GF-D8 (cell line): ENCODE results near the gene KDM3B.
"Not testable (repeated sequence)": the region's sequence is repeated elsewhere in the genome, so short reads cannot be mapped to it uniquely, and the experiment has no call there.

ENCODE experiments used
- DNase-seq: peaks from one replicate; lab custom pipeline; 2025; lab: John Stamatoyannopoulos, UW

KDM3B gene

DNA sequence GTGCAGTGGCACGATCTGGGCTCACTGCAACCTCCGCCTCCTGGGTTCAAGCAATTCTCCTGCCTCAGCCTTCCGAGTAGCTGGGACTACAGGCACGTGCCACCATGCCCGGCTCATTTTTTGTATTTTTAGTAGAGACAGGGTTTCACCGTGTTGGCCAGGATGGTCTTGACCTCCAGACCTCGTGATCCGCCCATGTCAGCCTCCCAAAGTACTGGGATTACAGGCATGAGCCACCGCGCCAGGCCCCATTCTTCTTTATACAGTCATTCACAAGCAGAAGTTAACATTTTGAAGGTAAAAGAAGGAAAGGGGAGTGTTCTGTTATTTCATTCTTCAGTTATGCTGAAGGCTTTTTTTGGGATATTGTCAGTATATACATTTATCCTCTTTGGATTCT, 37.4 kb downstream of the KDM3B start:
- DNase-seq = not testable (repeated sequence)

DNA sequence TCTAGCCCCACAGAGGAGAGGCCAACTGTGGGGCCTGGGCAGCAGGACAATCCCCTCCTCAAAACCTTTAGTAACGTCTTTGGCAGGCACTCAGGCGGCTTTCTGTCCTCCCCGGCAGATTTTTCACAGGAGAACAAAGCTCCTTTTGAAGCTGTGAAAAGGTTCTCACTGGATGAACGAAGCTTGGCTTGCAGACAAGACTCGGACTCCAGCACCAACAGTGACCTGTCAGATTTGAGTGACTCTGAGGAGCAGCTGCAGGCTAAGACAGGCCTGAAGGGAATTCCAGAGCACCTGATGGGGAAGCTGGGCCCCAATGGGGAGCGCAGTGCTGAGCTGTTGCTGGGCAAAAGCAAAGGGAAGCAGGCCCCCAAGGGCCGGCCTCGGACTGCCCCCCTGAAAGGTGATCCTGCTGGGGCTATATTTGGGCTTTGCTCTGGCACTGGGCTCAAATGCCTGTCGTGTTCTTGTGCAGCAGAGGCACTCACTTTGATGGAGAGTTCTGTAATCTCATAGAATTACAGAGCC, 39.4 kb downstream of the KDM3B start:
- DNase-seq = no peak

DNA sequence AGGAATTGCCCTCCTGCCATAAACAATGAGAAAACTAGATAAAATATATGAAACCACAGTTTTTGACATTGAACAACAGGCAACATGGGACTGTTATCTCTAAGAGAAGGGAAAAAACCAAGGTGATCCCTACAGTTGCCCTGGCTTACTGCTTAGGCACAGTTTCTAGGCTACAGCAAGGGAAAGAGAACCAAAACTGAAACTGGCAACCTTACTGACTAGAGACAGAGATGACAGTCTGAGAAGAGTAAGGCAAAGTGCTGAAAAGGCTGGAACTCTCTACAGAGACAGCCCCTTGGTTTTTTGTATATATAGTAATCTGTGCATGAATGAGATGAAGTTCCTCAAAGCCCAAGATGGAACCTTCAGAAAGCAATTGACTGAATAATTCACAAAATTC, 50.2 kb downstream of the KDM3B start:
- no peak for DNase-seq

DNA sequence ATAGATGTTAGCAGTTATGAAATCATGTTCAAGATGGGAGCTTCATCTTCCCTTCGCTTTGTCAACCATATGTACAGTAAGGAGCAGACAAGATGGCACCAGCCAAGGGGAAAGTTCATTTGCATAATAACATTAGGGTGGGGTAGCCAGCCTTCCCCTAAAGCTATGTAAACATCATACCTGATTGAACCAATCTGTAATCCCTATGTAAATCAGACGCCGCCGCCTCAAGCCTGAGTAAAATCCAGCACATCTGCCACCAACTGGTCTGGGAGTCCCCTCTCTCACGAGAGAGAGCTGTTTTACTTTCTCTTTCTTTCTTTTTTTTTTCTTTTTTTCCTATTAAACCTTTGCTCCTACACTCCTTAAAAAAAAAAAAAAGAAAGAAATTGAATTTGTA, 55.5 kb downstream of the KDM3B start:
- DNase-seq = no peak

DNA sequence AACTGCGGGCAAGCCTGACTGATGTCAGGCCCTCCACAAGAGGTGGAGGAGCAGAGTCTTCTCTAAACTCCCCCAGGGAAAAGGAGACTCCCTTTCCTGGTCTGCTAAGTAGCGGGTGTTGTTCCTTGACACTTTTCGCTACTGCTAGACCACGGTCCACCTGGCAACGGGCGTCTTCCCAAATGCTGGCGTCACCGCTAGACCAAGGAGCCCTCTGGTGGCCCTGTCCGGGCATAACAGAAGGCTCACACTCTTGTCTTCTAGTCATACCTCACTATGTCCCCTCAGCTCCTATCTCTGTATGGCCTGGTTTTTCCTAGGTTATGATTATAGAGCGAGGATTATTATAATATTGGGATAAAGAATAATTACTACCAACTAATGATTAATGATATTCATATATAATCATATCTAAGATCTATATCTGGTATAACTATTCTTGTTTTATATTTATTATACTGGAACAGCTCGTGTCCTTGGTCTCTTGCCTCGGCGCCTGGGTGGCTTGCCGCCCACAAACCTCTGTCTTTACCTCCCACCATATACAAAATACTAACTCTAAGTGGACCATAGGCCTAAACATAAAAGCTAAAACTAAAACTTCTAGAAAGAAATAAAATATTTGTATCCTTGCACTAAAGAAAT, 58.6 kb downstream of the KDM3B start:
- not testable (repeated sequence) for DNase-seq

DNA sequence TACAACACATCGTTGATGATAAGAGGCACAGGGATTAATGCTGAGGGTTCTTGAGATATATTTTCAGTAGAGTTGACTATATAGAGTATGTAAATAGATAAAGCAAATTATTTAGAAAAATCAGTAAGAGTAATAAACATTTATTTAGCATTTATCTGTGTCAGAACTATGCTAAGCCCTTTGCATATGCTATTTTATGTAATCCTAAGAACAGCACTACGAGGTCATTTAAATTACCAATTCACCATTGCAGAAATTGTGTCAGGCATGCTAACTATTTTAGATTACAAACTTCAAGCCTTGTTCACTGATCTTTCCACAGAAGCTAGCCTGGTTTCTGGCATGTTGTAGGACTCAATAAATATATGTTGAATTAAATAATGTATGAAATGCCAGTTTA, 66.0 kb downstream of the KDM3B start:
- no peak for DNase-seq

DNA sequence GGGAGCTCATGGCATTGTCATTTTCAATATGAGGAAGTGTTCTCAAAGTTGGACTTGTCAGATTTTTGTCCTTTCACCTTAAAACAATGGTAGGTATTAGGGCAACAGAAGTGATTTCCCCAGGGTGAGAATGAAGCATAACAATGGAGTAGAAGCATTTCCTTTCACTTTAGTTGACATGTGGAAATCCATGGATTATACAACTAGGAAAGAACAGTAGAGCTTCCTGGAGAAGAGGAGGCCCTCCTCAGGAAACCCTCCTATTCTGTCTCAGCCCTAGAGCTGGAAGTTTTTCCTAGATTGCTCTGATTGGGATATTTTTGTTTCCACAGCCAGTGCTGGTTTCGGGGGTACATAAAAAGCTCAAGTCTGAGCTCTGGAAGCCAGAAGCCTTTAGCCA, 72.6 kb downstream of the KDM3B start:
- no peak for DNase-seq

DNA sequence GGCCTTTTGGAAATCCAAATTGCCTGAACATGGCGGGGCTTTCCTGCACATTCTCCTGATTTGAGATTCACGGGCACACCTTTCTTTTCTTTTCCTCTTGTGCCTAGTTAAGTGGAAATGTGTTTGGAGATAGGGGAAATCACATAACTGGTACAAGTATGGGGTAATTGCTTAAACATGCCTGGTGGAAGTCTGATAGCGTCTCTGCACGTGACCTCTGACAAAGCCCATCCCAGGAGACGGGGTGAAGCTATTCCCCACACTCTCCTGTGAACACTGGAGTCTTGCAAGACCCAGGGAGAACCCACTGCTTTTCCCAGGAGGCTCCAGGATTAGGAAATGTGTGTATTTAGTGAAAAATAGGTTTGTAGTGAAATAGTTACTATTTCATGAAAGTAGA, 83.5 kb downstream of the KDM3B start:
- DNase-seq = no peak

DNA sequence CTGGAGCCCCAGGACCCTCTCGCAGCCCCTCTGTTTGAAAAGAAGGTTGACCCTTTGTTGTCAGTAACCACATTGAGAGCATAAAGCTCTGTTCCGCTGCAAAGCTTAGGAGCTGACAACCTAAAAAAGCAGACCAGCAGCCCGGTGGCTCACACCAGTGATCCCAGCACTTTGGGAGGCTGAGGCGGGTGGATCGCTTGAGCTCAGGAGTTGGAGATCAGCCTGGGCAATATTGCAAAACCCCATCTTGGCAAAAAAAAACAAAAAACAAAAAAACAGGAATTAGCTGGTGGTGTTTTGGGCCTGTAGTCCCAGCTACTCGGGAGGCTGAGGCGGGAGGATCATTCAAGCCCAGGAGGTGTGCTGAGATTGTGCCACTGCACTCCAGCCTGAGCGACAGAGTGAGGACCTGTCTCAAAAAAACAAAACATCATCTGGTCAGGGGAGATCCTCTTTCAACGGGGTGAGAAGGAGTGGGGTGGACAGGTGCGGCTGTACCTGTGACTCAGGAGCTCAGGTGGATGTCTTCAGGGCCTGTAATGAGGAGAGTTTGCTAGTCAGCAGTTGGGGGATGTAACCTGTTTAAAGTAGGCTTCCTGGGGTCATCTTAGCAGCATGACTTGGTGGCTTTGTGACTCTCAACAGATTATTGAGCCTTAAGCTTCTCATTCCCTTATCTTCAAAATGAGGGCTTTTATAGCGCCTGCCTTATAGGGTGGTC, 85.7 kb downstream of the KDM3B start:
- DNase-seq = no peak

DNA sequence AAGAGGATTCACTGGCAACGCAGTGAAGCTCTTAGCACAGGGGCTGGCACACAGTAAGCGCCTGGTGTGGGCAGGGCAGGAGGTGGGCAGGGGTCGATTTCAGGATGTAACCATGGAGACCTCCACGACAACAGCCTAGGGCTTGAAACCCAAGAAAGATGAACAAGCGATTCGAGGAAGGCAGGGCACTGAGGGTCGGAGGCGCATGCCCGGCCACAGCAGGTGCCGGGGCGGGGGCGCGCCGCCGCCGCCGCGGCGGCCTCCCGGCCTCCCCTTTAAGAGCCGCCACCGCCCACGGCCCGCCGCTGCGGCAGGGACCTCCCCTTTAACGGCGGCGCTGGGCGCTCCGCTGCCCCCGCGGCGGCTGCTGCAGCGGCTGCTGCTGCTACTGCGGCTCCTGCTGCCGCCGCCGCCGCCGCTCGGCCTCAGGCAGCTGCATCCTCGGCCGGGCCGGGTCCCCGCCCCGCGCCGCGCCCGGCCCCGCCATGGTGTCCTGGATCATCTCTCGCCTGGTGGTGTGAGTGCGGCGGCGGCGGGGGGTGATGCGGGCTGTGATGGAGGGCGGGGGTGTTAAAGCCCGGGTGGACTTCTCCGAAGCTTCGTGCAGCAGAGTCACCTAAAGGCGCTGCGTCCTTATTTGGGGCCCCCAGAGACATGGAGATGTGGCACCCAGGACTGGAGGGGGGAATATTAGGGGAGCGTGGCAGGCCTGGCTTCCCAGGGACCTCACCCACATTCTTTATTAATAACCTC, 86.4 kb downstream of the KDM3B start, which contains the start of gene REEP2:
Gene REEP2 (plus strand): TSS at position 334 of the 753 bp plus-strand sequence. CDS start 152 bp downstream, at position 486.
- DNase-seq = no peak

DNA sequence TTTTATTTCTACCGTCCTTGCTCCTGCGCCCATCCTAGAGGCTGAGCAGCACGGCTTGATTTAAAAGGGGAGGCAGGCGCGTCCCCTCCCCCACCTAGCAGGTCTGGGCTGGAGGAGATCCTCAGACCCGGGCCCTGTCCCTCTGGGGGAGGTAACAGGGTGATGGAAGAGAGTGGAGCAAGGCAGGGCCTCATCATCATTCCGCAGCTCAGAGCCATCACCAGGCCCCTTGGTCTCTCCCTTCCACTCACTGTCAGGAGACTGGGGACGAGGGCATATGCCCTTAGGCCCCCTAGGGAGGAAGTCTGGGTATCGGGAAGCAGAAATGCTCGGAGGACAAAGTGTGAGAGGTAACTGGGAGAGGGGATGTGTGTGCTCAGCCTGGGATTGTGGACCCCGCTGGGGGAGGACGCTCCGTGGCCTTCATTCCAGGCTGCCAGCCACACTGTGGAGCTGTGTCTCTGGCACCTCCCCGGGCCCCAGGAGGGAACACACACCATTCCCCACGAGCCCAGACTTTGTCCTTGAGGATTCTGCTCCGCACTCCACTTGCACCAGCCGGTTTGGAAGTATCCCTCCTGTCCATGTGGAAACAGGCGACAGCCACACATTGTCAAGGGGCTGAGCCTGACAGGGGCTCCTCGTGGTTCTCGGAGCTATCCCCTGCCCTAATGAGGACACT, 87.1 kb downstream of the KDM3B start:
- no peak for DNase-seq

DNA sequence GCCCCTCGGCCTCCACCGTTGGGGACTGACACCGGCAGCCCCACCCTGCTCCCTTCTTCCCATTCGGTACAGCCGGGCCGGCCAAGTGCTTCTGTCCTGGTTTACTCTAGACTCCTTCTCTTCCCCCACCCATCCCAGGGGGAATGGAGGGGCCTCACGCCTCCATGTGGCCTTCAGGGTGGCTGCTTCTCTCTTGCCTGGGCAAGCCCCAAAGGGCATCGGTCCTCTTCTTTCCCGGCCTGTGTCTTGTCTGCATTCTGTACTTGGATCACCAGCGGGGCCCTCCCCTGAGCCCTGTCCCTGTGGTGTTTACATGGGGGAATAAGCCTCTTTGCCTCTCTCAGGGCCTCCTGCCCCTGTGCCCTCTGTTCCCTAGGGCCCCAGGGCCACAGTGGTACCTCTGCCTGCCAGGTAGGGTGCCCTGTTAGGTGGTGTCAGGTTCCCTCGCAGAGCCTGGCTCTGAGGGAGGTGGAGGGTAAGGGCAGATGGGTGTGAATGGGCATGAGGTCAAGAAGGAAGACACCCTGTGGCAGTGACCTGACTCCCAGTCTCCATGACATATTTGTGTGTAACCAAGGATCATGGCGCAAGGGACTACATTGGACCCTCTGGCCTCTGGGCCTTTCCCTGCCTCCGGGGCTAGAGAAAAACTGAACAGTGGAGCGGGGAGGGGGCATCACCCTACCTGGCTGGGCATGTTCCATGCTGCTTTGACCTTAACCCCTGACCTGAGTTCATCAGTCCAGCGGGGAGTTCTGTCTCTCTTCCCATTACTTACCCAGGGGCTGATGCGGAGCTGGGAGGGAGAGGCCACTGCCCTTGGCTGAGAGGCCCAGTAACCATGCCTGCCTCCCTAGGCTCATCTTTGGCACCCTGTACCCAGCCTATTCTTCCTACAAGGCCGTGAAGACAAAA, 87.9 kb downstream of the KDM3B start:
- DNase-seq = no peak

DNA sequence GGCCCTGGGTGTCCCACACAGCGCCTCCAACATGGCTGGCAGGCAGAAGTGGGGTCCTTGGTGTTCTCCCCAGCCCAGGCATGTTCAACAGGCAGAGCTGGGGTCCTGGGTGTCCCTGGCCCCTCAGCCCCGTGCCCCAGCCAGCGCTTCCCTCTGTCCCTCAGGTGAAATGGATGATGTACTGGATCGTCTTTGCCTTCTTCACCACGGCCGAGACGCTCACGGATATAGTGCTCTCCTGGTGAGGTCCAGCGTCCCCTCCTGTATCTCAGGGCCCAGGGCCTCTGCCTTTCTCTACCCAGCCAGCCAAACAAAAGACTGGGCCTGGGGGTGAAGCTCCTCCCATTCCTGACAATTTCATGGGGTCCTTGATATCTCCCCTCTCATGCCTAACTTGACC, 88.7 kb downstream of the KDM3B start:
- DNase-seq = no peak

DNA sequence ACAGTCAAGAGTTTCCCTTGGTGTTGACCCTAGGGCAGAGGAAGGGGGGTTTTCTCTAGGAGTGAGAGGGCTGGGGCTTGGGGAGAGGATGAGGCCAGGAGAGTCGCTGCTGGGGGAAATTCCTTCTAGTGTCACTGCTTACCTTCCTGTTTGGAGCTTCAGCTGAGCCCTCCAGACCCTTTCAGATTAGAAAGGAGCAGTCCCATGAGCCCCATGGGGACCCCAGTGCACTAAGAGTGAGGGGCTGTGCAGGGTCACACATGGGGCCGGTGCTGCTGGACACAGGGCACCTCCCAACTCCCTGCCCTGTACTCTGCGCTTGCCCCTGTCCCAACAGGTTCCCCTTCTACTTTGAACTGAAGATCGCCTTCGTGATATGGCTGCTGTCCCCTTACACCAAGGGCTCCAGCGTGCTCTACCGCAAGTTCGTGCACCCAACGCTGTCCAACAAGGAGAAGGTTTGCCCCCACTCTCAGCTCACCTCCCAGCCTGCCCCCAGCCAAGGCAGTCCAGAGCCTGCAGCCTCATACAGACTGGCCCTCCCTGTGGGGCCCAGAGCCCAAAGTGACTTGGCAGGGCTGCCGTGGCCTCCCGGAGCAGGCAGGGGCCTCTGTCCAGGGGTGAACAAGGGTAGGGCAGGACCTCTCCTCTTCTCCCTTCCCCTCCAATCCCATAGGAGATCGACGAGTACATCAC, 91.7 kb downstream of the KDM3B start:
- no peak for DNase-seq

DNA sequence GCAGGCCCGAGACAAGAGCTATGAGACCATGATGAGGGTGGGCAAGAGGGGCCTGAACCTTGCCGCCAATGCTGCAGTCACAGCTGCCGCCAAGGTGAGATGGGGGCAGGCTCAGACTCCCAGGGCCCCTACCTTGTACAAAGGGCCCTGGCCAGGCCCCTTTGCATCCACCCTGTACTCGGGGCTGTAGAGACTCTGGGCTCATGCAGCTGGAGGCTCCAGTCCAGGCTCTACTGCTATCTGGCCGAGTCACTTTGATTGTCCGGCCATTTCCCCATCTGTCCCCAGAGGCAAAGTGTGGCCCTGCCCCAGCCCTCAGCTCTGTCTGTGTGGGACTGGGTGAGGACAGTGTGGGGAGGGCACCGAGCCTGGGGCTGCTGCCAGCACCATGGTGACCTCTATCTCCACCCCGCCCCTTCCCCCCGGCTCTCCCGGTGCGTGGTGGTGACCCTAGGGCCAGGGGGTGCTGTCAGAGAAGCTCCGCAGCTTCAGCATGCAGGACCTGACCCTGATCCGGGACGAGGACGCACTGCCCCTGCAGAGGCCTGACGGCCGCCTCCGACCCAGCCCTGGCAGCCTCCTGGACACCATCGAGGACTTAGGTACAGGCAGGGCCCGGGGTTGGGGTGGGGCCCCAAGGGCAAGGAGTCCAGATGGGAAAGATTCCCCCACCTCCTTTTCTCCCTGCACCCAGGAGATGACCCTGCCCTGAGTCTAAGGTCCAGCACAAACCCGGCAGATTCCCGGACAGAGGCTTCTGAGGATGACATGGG, 92.5 kb downstream of the KDM3B start:
- no peak for DNase-seq

DNA sequence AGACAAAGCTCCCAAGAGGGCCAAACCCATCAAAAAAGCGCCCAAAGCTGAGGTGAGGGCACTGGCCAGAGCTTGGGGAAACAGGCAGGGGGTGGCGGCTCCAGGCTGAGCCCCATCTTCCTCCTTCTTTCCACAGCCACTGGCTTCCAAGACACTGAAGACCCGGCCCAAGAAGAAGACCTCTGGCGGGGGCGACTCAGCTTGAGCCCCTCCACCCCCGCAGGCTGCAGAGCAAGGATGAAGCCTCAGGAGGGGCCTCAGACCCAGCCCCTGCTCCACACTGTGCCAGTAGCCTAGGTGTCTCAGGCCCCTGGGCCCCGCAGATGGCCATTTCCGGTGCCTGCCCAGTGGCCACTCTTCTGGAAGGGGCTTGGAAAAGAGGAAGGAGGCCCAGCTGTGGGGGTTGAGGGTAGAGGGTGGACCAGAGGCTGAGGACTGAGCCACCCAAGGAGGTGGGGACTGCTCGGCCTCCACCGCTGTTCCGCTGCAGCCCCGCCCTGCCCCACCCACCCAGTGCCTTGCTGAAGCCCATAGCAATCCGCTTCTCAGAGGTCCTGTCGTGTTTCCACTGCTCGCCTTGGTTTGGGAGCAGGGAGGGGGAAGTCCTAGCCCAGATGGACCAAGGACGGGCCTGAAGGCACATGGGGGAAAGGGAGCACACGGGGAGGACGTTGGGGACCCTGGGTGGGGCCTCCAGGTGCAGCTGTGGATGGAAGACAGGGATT, 93.2 kb downstream of the KDM3B start:
- no peak for DNase-seq

DNA sequence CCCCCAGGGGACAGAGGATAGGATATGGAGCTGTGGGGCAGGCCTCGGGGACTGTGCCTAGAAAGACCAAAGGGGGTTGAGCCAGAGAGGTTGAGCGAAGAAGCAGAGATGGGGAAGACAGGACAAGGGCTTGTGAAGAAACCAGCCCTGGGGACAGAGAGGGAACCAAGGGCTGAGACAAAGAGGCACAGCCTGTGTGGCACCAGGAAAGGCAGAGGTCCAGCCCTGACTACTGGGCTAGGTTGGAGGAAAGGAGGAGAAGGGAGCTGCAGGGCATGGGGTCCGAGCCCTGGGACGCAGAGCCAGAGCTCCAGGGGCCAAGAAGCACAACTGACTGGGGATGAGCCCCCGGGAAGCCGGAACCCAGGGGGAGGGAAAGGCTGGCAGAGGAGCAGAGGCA, 95.6 kb downstream of the KDM3B start:
- DNase-seq = no peak

DNA sequence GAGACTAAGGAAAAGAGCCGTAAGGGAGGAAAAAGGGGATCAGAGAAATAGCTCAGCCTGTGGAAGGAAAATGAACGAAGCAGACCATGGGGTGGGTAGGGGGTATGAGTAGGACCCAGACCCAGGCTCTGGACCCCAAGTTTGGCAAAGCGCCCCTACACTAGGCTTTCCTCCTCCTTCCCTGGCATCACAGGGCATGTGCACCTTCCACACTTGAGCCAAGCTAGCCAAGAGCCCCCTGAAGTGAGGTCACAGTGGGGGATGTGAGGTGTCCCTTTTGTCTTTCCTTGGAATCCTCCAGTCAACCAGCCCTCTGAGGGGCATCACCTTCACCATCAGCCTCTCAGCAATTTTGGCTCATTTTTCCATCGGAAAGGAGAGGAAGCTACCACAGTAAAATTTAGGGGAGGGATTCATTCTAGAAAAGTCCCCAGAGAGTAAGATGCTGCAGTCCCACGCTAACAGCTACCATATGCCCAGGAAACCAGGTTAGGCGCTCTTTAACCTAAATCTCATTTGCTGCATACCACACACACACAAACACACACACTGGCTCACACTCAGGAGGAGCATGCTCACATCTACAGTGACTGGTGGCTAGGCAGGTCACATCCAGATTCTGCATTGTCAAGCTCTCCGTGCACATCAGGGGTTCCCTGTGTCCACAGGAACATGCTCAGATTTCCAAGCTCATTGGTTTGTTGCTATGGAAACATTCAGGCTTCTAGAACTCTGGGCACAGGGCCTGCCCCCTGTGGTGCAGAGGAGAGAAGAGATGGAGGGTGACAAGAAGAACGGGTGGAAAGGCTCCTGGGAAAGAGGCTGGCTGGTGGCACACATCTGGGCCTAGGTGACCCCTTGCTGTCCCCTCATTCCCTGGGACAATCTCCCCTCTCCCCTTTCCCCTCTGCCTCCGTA, 96.3 kb downstream of the KDM3B start:
- no peak for DNase-seq
